GM21737 (cell line): Measurements from ENCODE around the gene TUBA1A.
"Not testable (repeated sequence)": the region's sequence is repeated elsewhere in the genome, so short reads cannot be mapped to it uniquely, and the experiment has no call there.

Source experiments
- ATAC-seq: cut with Tn5 transposase; IDR thresholded peaks from one replicate; pipeline ENCODE4 v1.9.1; 2021; ENCODE audit warnings: mild to moderate bottlenecking, moderate library complexity; ENCODE audit not compliant: unreplicated experiment

Gene TUBA1A

DNA sequence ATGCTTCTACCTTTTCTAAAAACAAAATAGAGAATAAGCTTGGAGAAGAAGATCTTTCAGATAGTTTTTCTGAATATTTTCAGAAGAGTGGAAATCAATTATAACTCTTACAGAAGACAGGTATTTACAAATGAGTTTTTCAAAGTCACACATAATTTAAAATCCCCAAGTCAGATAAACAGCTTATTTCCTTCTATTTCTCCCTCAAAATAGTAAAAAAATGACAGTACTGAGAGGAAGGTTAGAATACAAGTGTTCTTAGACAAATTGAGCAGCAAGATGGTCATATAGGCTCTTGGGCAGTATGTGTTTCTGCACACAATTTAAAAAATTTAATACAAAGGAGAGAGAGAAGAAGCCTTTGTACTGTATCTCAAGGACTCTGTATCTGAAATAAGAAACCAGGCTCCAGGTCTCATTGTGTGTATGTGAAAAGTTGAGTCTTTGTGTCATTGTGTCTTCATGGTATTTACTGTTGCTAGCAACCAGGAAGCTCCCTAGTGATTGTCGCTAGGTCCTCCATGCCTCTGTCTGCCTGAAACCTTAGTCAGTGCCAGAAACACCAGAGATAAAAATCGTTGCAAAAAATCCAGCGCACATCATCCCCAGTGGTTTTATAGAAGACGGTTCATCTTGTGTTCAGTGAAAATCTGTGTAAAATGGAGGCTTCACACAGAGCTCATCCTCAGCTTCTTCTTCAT lies 12.9 kb upstream of the TUBA1A start:
- no peak for ATAC-seq

DNA sequence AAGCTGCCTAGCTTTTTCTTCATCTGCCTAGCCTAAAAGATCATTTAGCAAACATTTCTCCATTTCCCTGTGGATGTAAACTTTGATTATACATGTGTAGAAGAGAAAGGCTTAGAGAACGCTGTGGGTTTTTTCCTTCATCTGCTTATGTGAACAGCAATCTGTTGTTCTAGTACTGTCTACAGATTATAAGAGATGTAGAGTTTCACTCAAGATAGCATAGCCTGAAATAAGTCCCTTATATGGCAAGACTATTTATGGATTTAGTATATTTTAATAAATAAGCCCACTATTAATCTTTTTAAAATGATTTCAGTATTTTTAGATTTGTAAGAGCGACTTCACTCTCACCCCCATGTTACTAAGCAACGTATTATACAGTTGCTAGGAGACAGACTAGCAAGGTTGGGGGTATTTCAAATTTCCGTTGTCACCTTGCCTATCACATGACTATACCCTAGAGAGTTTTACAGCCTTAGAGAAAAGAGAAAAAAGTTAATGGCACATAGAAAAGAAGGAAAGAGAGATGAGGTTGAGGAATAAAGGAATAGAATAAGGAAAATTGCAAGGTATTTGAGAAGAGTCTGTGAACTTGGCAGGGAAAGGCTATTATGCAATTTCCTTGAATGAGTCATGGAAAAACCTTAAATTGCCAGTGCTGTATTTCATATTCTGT lies 12.2 kb upstream of the TUBA1A start:
- no peak for ATAC-seq

DNA sequence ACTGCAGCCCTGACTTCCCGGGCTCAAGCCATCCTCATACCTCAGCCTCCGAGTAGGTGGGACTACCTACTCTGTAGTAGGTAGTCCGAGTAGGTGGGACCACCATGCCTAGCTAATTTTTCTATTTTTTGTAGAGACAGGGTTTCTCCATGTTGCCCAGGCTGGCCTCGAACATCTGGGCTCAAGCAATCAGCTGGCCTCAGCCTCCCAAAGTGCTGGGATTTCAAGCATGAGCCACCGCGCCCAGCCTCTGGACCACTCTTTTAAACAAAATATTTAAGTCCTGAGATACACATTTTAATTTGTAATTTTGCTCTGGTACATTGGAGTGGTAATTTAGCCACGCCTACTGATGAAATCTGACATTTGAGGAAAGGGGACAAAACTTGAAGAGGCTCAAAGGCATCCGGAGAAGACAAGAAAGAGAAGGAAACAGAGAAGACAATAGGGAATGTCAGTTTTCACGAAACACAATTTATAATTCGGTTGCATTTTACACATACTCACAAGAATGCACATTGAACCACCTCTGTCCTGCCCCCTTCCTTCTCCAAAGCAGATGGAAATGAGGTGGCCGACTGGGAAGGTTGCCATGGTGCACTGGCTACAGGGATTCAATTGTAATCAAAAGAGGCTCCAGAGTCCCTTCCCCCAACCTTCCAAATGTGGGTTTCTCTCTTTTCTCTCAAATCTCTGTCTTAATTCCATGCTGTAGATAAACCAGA lies 9.7 kb upstream of the TUBA1A start:
- ATAC-seq: no peak

GRCh38 chr12:49197256-49197655 lies 8.4 kb upstream of the TUBA1A start:
- no peak for ATAC-seq

GRCh38 chr12:49195736-49196135 lies 6.9 kb upstream of the TUBA1A start:
- ATAC-seq: no peak

DNA sequence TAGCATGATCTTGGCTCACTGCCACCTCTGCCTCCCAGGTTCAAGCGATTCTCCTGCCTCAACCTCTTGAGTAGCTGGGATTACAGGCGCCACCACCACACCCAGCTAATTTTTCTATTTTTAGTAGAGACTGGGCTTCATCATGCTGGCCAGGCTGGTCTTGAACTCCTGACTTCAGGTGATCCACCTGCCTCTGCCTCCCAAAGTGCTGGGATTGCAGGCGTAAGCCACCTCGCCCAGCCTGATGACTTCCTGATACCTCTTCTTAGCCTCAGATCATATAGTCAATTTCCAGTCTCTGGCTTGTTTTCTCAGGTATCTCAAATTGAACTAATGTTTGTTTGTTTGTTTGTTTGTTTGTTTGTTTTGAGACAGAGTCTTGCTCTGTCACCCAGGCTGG lies 4.9 kb upstream of the TUBA1A start:
- ATAC-seq: not testable (repeated sequence)

GRCh38 chr12:49191498-49191897 lies 2.6 kb upstream of the TUBA1A start:
- not testable (repeated sequence) for ATAC-seq

GRCh38 chr12:49190974-49191373 lies 2.1 kb upstream of the TUBA1A start:
- ATAC-seq: no peak

GRCh38 chr12:49189731-49190716 lies 1.1 kb upstream of the TUBA1A start:
- no peak for ATAC-seq

- ATAC-seq: peak; percentile 38
These were observed 522 bp downstream of the TUBA1A start for GRCh38 chr12:49188201-49188915.

GRCh38 chr12:49187184-49187583 lies 1.7 kb downstream of the TUBA1A start:
- ATAC-seq: no peak

GRCh38 chr12:49186307-49186706 lies 2.6 kb downstream of the TUBA1A start:
- ATAC-seq: not testable (repeated sequence)

DNA sequence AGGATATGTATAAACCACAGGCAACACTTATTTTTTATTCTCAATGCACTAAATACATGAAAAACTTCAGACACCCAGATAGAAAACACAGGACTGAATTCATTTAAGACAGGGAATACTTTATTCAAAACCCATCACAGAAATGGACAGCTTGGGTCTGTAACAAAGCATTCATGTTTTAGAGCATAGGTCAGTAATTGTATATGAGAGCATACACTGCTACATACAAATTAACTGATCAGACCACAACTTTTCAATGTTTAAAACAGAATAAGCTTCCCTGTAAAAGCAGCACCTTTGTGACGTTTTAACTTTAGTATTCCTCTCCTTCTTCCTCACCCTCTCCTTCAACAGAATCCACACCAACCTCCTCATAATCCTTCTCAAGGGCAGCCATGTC lies 4.2 kb downstream of the TUBA1A start:
- ATAC-seq: not testable (repeated sequence)

DNA sequence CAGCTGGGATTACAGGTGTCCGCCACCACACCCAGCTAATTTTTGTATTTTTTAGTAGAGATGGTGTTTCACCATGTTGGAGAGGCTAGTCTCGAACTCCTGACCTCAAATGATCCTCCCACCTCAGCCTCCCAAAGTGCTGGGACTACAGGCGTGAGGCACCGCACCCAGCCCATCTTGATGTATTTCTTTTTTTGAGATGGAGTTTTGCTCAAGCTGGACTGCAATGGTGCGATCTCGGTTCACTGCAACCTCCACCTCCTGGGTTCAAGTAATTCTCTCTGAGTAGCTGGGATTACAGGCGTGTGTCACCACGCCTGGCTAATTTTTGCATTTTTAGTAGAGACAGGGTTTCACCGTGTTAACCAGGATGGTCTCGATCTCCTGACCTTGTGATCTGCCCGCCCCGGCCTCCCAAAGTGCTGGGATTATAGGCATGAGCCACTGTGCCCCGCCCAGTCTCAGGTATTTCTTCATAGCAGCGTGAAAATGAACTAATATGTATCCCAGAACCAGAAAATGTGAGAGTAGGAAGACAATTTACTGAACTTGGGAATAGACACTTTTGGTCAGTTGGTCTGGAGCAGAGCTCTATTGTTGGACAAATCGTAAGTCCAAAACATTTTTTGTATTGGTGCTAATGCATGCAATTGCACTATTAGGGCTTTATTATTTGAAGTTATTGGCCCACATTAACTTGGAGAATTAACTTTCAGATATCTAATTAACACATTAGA lies 5.5 kb downstream of the TUBA1A start:
- ATAC-seq: not testable (repeated sequence)

- no peak for ATAC-seq
These were observed 14.7 kb downstream of the TUBA1A start for GRCh38 chr12:49174218-49174617.

DNA sequence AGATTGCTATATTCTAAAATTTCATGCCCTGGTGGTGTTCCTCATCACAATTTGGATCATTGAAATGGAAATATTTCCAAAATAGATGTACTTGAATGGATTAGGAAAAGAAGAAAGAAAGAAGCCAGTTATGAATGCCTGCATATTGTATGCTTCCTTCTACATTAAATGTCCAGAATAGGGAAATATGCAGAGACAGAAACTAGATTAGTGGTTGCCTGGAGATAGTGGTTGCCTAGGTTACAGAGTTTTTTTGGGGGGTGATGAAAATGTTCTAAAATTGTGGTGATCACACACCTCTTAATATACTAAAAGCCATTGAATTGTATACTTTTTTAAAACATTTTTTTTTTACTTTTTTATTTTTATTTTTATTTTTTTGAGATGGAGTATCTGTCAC lies 18.0 kb downstream of the TUBA1A start:
- no peak for ATAC-seq

GRCh38 chr12:49165114-49165513 lies 23.8 kb downstream of the TUBA1A start:
- no peak for ATAC-seq

- not testable (repeated sequence) for ATAC-seq
These were observed 27.0 kb downstream of the TUBA1A start for GRCh38 chr12:49161901-49162300.

DNA sequence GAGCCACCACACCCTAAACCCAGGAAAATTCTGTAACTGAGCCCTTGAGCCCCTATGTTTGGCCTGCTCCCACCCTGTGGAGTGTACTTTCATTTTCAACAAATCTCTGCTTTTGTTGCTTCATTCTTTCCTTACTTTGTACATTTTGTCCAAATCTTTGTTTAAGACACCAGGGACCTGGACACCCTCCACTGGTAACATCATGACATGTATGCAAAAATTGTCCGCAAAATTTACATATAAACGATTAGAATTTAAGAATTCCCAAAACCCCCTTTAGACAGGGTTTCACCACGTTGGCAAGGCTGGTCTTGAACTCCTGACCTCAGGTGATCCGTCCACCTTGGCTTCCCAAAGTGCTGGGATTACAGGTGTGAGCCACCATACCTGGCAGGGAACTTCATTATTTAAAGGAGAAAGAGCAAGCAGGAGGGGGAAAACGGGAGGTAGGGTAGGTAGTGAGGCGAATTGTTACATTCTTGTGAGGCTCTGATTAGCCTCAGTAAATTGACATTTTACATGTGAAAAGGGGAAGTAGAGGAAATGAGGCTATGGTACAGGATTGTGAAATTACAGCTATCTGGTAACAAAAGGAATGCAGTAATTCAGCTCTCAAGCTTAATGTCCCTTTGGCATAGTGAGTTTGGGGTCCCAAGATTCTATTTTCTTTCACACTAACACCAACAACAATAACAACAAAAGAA lies 27.6 kb downstream of the TUBA1A start:
- no peak for ATAC-seq
